Nephron progenitor cell (in vitro differentiated cells): Measurements from ENCODE around the gene APMAP.

Experiments
- DNase-seq: peaks from one replicate; pipeline ENCODE4 v3.0.0; 2021
- H3K27ac Mint-ChIP-seq: 2 replicates; pipeline ENCODE4 v1.8.0; 2021; ENCODE audit warnings: mild to moderate bottlenecking, moderate library complexity, mixed read lengths
- H3K27me3 Mint-ChIP-seq: 2 replicates; pipeline ENCODE4 v1.8.0; 2021; ENCODE audit warnings: mild to moderate bottlenecking, low read depth, mixed read lengths; ENCODE audit not compliant: poor library complexity
- H3K36me3 Mint-ChIP-seq: 2 replicates; pipeline ENCODE4 v1.8.0; 2021; ENCODE audit warnings: low read depth, mixed read lengths
- H3K4me1 Mint-ChIP-seq: 2 replicates; pipeline ENCODE4 v1.8.0; 2021; ENCODE audit warnings: mixed read lengths
- H3K4me3 Mint-ChIP-seq: 2 replicates; pipeline ENCODE4 v1.8.0; 2021; ENCODE audit warnings: mild to moderate bottlenecking, moderate library complexity, mixed read lengths
- H3K9me3 Mint-ChIP-seq: 2 replicates; pipeline ENCODE4 v1.8.0; 2021; ENCODE audit warnings: mild to moderate bottlenecking, moderate library complexity, mixed read lengths
- CTCF ChIP-seq: fragments of 200-600 bp; sonication (generic); IDR thresholded peaks from 2 replicates; pipeline ENCODE4 v1.5.0; 2021; ENCODE audit warnings: antibody characterized with exemption

The APMAP gene

GRCh38 chr20:25022680-25023079, 30.1 kb upstream of the APMAP start:
- Mint-ChIP-seq H3K27ac (no peak overlapping the region), H3K36me3 (no peaks in the 10 kb centered on the region), H3K9me3 (no peaks in the 10 kb centered on the region), H3K4me1 (no peaks in the 10 kb centered on the region), H3K27me3 (peaks cover 22% of the 10 kb centered on the region), H3K4me3 (no peak overlapping the region)
- DNase-seq = no peak
- no peak for TF ChIP-seq CTCF

GRCh38 chr20:25021336-25021735, 28.8 kb upstream of the APMAP start:
- TF ChIP-seq CTCF = no peak
- no peaks in the 10 kb centered on the region for H3K36me3 Mint-ChIP-seq
- H3K27me3 Mint-ChIP-seq = peaks cover 14% of the 10 kb centered on the region
- DNase-seq = no peak
- H3K4me1 Mint-ChIP-seq = no peaks in the 10 kb centered on the region
- no peak overlapping the region for H3K27ac Mint-ChIP-seq
- H3K4me3 Mint-ChIP-seq = no peak overlapping the region
- H3K9me3 Mint-ChIP-seq = no peaks in the 10 kb centered on the region

DNA sequence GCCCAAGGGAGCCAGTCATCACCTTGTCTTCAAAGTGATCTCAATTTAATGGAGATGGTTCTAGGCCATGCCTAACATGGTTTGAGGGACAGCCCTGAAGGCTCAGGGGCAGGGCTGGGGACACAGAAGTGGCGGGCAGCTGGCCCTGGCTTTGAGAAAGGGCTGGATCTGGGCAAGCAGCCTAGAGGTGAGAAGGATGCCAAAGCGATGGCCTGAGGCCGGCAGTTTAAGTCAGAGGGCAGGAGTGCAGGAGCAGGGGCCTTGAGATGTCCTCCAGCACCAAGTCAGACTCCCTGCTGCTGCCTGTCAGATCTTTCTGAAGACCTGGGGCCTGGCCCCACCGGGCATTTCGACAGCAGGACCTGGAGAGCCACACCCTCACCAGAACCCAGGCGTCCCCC, 28.4 kb upstream of the APMAP start:
- Mint-ChIP-seq H3K36me3 (no peaks in the 10 kb centered on the region), H3K4me3 (no peak overlapping the region), H3K27me3 (peaks cover 14% of the 10 kb centered on the region), H3K9me3 (no peaks in the 10 kb centered on the region), H3K4me1 (no peaks in the 10 kb centered on the region), H3K27ac (peak overlapping the region; percentile 42)
- no peak for DNase-seq
- TF ChIP-seq CTCF = no peak

GRCh38 chr20:25020345-25020744, 27.8 kb upstream of the APMAP start:
- no peak for DNase-seq
- no peak overlapping the region for H3K27ac Mint-ChIP-seq

GRCh38 chr20:25019381-25020155, 27.0 kb upstream of the APMAP start:
- no peak for DNase-seq
- no peaks in the 10 kb centered on the region for H3K36me3 Mint-ChIP-seq
- no peaks in the 10 kb centered on the region for H3K9me3 Mint-ChIP-seq
- H3K27me3 Mint-ChIP-seq = peaks cover 12% of the 10 kb centered on the region
- H3K27ac Mint-ChIP-seq = no peak overlapping the region
- no peak overlapping the region for H3K4me3 Mint-ChIP-seq
- TF ChIP-seq CTCF = no peak
- no peaks in the 10 kb centered on the region for H3K4me1 Mint-ChIP-seq

More at GRCh38 chr20:25020345-25020744, 27.8 kb upstream of the APMAP start:
- no peak for TF ChIP-seq CTCF
- no peaks in the 10 kb centered on the region for H3K4me1 Mint-ChIP-seq
- H3K9me3 Mint-ChIP-seq = no peaks in the 10 kb centered on the region
- no peaks in the 10 kb centered on the region for H3K36me3 Mint-ChIP-seq
- H3K4me3 Mint-ChIP-seq = no peak overlapping the region
- peaks cover 13% of the 10 kb centered on the region for H3K27me3 Mint-ChIP-seq

- H3K36me3 Mint-ChIP-seq = no peaks in the 10 kb centered on the region
- H3K27me3 Mint-ChIP-seq = peaks cover 12% of the 10 kb centered on the region
- no peak for DNase-seq
- H3K4me3 Mint-ChIP-seq = no peak overlapping the region
- H3K9me3 Mint-ChIP-seq = no peaks in the 10 kb centered on the region
- no peak for TF ChIP-seq CTCF
- no peaks in the 10 kb centered on the region for H3K4me1 Mint-ChIP-seq
- H3K27ac Mint-ChIP-seq = no peak overlapping the region
Measured at GRCh38 chr20:25018841-25019240, 26.3 kb upstream of the APMAP start.
